Mesodermal cell (in vitro differentiated cells): ENCODE measurements around the gene GYPE. TPM values are rescaled to one million over a fixed set of nuclear protein-coding genes. Genes with fewer than 3 reads are reported as not detected.
"Not testable (repeated sequence)": the region's sequence is repeated elsewhere in the genome, so short reads cannot be mapped to it uniquely, and the experiment has no call there.

ENCODE experiments used
- H3K27ac ChIP-seq: 2 replicates; pipeline ENCODE4 v1.7.0; 2013; ENCODE audit warnings: mild to moderate bottlenecking, low read depth, low read length, moderate library complexity; ENCODE audit not compliant: severe bottlenecking
- H3K36me3 ChIP-seq: 2 replicates; pipeline ENCODE4 v1.7.1; 2013; ENCODE audit warnings: mild to moderate bottlenecking, low read length, moderate library complexity; ENCODE audit not compliant: control insufficient read depth, insufficient read depth
- H3K4me1 ChIP-seq: one replicate; pipeline ENCODE4 v1.7.1; 2013; ENCODE audit warnings: mild to moderate bottlenecking, low read length; ENCODE audit not compliant: insufficient read depth, control insufficient read depth, poor library complexity, severe bottlenecking
- H3K4me3 ChIP-seq: 2 replicates; pipeline ENCODE4 v1.7.0; 2013; ENCODE audit warnings: low read length, control low read depth, mild to moderate bottlenecking; ENCODE audit not compliant: insufficient read depth, poor library complexity, severe bottlenecking; ENCODE audit errors: extremely low read depth
- H3K9me3 ChIP-seq: 2 replicates; pipeline ENCODE4 v1.7.1; 2013; ENCODE audit warnings: mild to moderate bottlenecking, low read length, moderate library complexity; ENCODE audit not compliant: control insufficient read depth
- WGBS, 2 experiments: methylation state at CpG; one replicate each; pipeline ENCODE4 v1.1.5; 2013; ENCODE audit warnings: missing lambda C conversion rate in 2 of 2; ENCODE audit not compliant: insufficient coverage in 2 of 2; 5-methylcytosine and 5-hydroxymethylcytosine counted together
- polyA plus RNA-seq, 2 experiments: library from polyadenylated mRNA; stranded (reverse); fragments of 50-300 nt; gene quantifications; one replicate each; pipeline ENCODE4 v1.2.3, GENCODE V29; 2013

The GYPE gene
- polyA plus RNA-seq (2013, experiment 1 of 2) = 1.8 TPM
- polyA plus RNA-seq (2013, experiment 2 of 2) = 1.7 TPM

- H3K27ac ChIP-seq, H3K4me1 ChIP-seq, H3K4me3 ChIP-seq, H3K9me3 ChIP-seq, H3K36me3 ChIP-seq: not testable (repeated sequence)
- 56% methylated on average over 1 of the region's 2 CpGs; no CpG with 5 or more reads in 1 of the 2 experiments for WGBS, 2 experiments
Observed at GRCh38 chr4:143905440-143905839, at the start of gene GYPE. Gene GYPE, minus strand, starts transcription at chr4:143905559. Its CDS starts 52 bp downstream, at chr4:143905507.

- H3K36me3 ChIP-seq, H3K9me3 ChIP-seq, H3K4me1 ChIP-seq, H3K4me3 ChIP-seq, H3K27ac ChIP-seq: not testable (repeated sequence)
Observed at GRCh38 chr4:143951458-143951972, 46.2 kb upstream of the GYPE start.

GRCh38 chr4:143950967-143951366 lies 45.6 kb upstream of the GYPE start:
- not testable (repeated sequence) for H3K9me3 ChIP-seq, H3K27ac ChIP-seq, H3K4me3 ChIP-seq, H3K36me3 ChIP-seq, H3K4me1 ChIP-seq
- WGBS, 2 experiments = 87 to 91% methylated on average over 4 of the region's 4 CpGs

GRCh38 chr4:143950185-143950584 lies 44.8 kb upstream of the GYPE start:
- 33 to 71% methylated on average over 1 of the region's 1 CpG for WGBS, 2 experiments
- not testable (repeated sequence) for H3K4me3 ChIP-seq, H3K4me1 ChIP-seq, H3K9me3 ChIP-seq, H3K36me3 ChIP-seq, H3K27ac ChIP-seq

- H3K36me3 ChIP-seq, H3K27ac ChIP-seq, H3K4me3 ChIP-seq, H3K9me3 ChIP-seq, H3K4me1 ChIP-seq: not testable (repeated sequence)
- 100% methylated on average over 1 of the region's 1 CpG; no CpG with 5 or more reads in 1 of the 2 experiments for WGBS, 2 experiments
Observed at GRCh38 chr4:143947493-143947892, 42.1 kb upstream of the GYPE start.

GRCh38 chr4:143940708-143941107 lies 35.3 kb upstream of the GYPE start:
- H3K36me3 ChIP-seq, H3K9me3 ChIP-seq, H3K27ac ChIP-seq, H3K4me1 ChIP-seq, H3K4me3 ChIP-seq: not testable (repeated sequence)
- WGBS, 2 experiments = no CpG with 5 or more reads among the region's 2 CpGs

- 86% methylated on average over 1 of the region's 2 CpGs; no CpG with 5 or more reads in 1 of the 2 experiments for WGBS, 2 experiments
- Histone ChIP-seq H3K9me3 (no peaks in the 10 kb centered on the region), H3K4me3 (no peak overlapping the region), H3K36me3 (no peaks in the 10 kb centered on the region), H3K27ac (no peak overlapping the region), H3K4me1 (no peaks in the 10 kb centered on the region)
Observed at GRCh38 chr4:143939528-143939927, 34.2 kb upstream of the GYPE start.

- not testable (repeated sequence) for H3K27ac ChIP-seq, H3K9me3 ChIP-seq, H3K36me3 ChIP-seq, H3K4me3 ChIP-seq, H3K4me1 ChIP-seq
- WGBS, 2 experiments = 100% methylated on average over 2 to 3 of the region's 4 CpGs
Observed at GRCh38 chr4:143938890-143939289, 33.5 kb upstream of the GYPE start.

- Histone ChIP-seq H3K27ac (no peak overlapping the region), H3K36me3 (no peaks in the 10 kb centered on the region), H3K9me3 (no peaks in the 10 kb centered on the region), H3K4me3 (no peak overlapping the region), H3K4me1 (no peaks in the 10 kb centered on the region)
- 97 to 100% methylated on average over 4 to 5 of the region's 6 CpGs for whole genome bisulfite sequencing, 2 experiments
Observed at GRCh38 chr4:143921181-143921580, 15.8 kb upstream of the GYPE start.

GRCh38 chr4:143916485-143916884 lies 11.1 kb upstream of the GYPE start:
- not testable (repeated sequence) for H3K27ac ChIP-seq, H3K4me1 ChIP-seq, H3K36me3 ChIP-seq, H3K9me3 ChIP-seq, H3K4me3 ChIP-seq
- no CpG with 5 or more reads among the region's 5 CpGs for WGBS, 2 experiments

- not testable (repeated sequence) for H3K27ac ChIP-seq, H3K4me3 ChIP-seq, H3K36me3 ChIP-seq, H3K4me1 ChIP-seq, H3K9me3 ChIP-seq
- whole genome bisulfite sequencing, 2 experiments = no CpG with 5 or more reads among the region's 2 CpGs
Observed at GRCh38 chr4:143912478-143912877, 7.1 kb upstream of the GYPE start.
